Calu3 (cell line): ENCODE measurements around the gene SCO2. TPM values are rescaled to one million over a fixed set of nuclear protein-coding genes. Genes with fewer than 3 reads are reported as not detected.

Source experiments
- BruUV-seq: library from RNA; stranded (reverse); fragments of 400-500 nt; replicated peaks from 2 replicates; lab custom pipeline; 2021; lab: Mats Ljungman, UMichigan
- CTCF ChIA-PET: fragments of 300-600 bp; sonication (Branson Sonifier 250); formaldehyde crosslinking; loops from one replicate; lab custom pipeline; 2022; ENCODE audit warnings: antibody characterized with exemption; lab: Charles Lee
- DNase-seq: peaks from one replicate; pipeline ENCODE4 v3.0.0; 2022
- H3K27ac Mint-ChIP-seq: one replicate; pipeline ENCODE4 v1.8.0; 2022; ENCODE audit warnings: mixed read lengths; ENCODE audit not compliant: unreplicated experiment
- H3K27me3 Mint-ChIP-seq: one replicate; pipeline ENCODE4 v1.8.0; 2022; ENCODE audit warnings: mixed read lengths; ENCODE audit not compliant: unreplicated experiment
- H3K36me3 Mint-ChIP-seq: one replicate; pipeline ENCODE4 v1.8.0; 2022; ENCODE audit warnings: mild to moderate bottlenecking, moderate library complexity, mixed read lengths; ENCODE audit not compliant: insufficient read depth, unreplicated experiment
- H3K4me1 Mint-ChIP-seq: one replicate; pipeline ENCODE4 v1.8.0; 2022; ENCODE audit warnings: mild to moderate bottlenecking, low read depth, mixed read lengths; ENCODE audit not compliant: unreplicated experiment
- H3K4me3 Mint-ChIP-seq: one replicate; pipeline ENCODE4 v1.8.0; 2022; ENCODE audit warnings: mild to moderate bottlenecking, low read depth, moderate library complexity, mixed read lengths; ENCODE audit not compliant: unreplicated experiment
- H3K9me3 Mint-ChIP-seq: one replicate; pipeline ENCODE4 v1.8.0; 2022; ENCODE audit warnings: low read depth, mixed read lengths; ENCODE audit not compliant: unreplicated experiment
- CTCF ChIP-seq: fragments of 200-600 bp; IDR thresholded peaks from one replicate; pipeline ENCODE4 v1.8.0; 2022; ENCODE audit warnings: antibody characterized with exemption; ENCODE audit not compliant: unreplicated experiment
- intact Hi-C: fragments of 100-400 bp; cut with micrococcal nuclease; formaldehyde crosslinking; loops from one replicate; pipeline ENCODE4 v1.10.0; 2022; ENCODE audit not compliant: unreplicated experiment
- total RNA-seq: library from RNA; stranded (reverse); gene quantifications from 2 replicates; pipeline ENCODE4 v1.2.3, GENCODE V29; 2022

SCO2 gene
- total RNA-seq, 1 experiment from 2014 or later = 3.6 TPM

GRCh38 chr22:50485221-50486131, 39.9 kb downstream of the SCO2 start:
- H3K4me1 Mint-ChIP-seq = peaks cover 38% of the 10 kb centered on the region
- peak overlapping the region; percentile 85 for H3K27ac Mint-ChIP-seq
- H3K27me3 Mint-ChIP-seq = no peaks in the 10 kb centered on the region
- no peak for TF ChIP-seq CTCF
- BruUV-seq = TSS peak; percentile 28
- no peaks in the 10 kb centered on the region for H3K9me3 Mint-ChIP-seq
- peak overlapping the region; percentile 24 for H3K4me3 Mint-ChIP-seq
- intact Hi-C loops = no loop called here
- peaks cover 58% of the 10 kb centered on the region for H3K36me3 Mint-ChIP-seq
- CTCF ChIA-PET = interaction anchor here (0.6 to 1.5 kb wide), 3 partner anchors 13 to 40 kb away, joined by 3 to 4 read pairs (median 3); partner anchors contain the start of gene SCO2
- peak; percentile 69 for DNase-seq

GRCh38 chr22:50483977-50484853, 41.2 kb downstream of the SCO2 start:
- TF ChIP-seq CTCF = no peak
- Mint-ChIP-seq H3K4me1 (peaks cover 38% of the 10 kb centered on the region), H3K4me3 (peak overlapping the region; percentile 30), H3K9me3 (no peaks in the 10 kb centered on the region), H3K27me3 (peaks cover 12% of the 10 kb centered on the region), H3K36me3 (peaks cover 62% of the 10 kb centered on the region), H3K27ac (peak overlapping the region; percentile 70)
- intact Hi-C loops = no loop called here
- CTCF ChIA-PET = interaction anchor here (0.6 to 1.6 kb wide), 4 partner anchors 14 to 56 kb away, joined by 3 to 5 read pairs (median 4); partner anchors contain the start of gene SCO2
- BruUV-seq = no TSS peak
- peak; percentile 58 for DNase-seq

- DNase-seq = no peak
- peak overlapping the region; percentile 82 for H3K4me3 Mint-ChIP-seq
- peaks cover 15% of the 10 kb centered on the region for H3K27me3 Mint-ChIP-seq
- peaks cover 62% of the 10 kb centered on the region for H3K36me3 Mint-ChIP-seq
- no peak for TF ChIP-seq CTCF
- intact Hi-C loops = no loop called here
- BruUV-seq = no TSS peak
- H3K4me1 Mint-ChIP-seq = peaks cover 38% of the 10 kb centered on the region
- CTCF ChIA-PET = interaction anchor here (0.7 to 1.6 kb wide), 3 partner anchors 13 to 52 kb away, joined by 3 to 5 read pairs (median 4); partner anchors contain the start of gene SCO2
- no peak overlapping the region for H3K27ac Mint-ChIP-seq
- H3K9me3 Mint-ChIP-seq = no peaks in the 10 kb centered on the region
Measured at GRCh38 chr22:50483556-50483955, 41.8 kb downstream of the SCO2 start.

GRCh38 chr22:50483106-50483505, 42.3 kb downstream of the SCO2 start:
- H3K4me3 Mint-ChIP-seq = peak overlapping the region; percentile 82
- BruUV-seq = no TSS peak

More at GRCh38 chr22:50483106-50483505, 42.3 kb downstream of the SCO2 start:
- DNase-seq = no peak
- intact Hi-C loops = no loop called here
- Mint-ChIP-seq H3K36me3 (peaks cover 62% of the 10 kb centered on the region), H3K4me1 (peaks cover 38% of the 10 kb centered on the region), H3K27me3 (peaks cover 15% of the 10 kb centered on the region), H3K27ac (no peak overlapping the region), H3K9me3 (no peaks in the 10 kb centered on the region)
- no peak for TF ChIP-seq CTCF
- CTCF ChIA-PET = interaction anchor here (0.7 kb wide), 1 partner anchor 53 kb away, joined by 3 read pairs; no protein-coding TSS in a partner anchor
